Mesenchymal stem cell (in vitro differentiated cells and primary cell): ENCODE data around the gene ZNF428.
A peak's percentile ranks its signal among the peaks of the same experiment; 100 is the strongest.

ENCODE experiments used
- DNase-seq: peaks from one replicate; pipeline ENCODE4 v3.0.0-alpha.2; 2013
- H2AFZ ChIP-seq: one replicate; pipeline ENCODE4 v1.6.1; 2013; ENCODE audit warnings: low read depth, mild to moderate bottlenecking, control low read depth, inconsistent platforms, low read length, moderate library complexity
- H2AK5ac ChIP-seq: 2 replicates; pipeline ENCODE4 v1.6.1; 2013; ENCODE audit warnings: low read length, moderate library complexity, mild to moderate bottlenecking, inconsistent platforms; ENCODE audit not compliant: severe bottlenecking
- H2BK120ac ChIP-seq: one replicate; pipeline ENCODE4 v1.6.1; 2013; ENCODE audit warnings: low read depth, mild to moderate bottlenecking, inconsistent platforms, low read length, moderate library complexity
- H2BK12ac ChIP-seq, 2 experiments: one replicate each; pipeline ENCODE4 v1.6.1; 2013; ENCODE audit warnings: inconsistent platforms in 2 of 2, low read length in 2 of 2, mild to moderate bottlenecking in 2 of 2, moderate library complexity in 2 of 2, control low read depth in 1 of 2
- H2BK15ac ChIP-seq: one replicate; pipeline ENCODE4 v1.6.1; 2013; ENCODE audit warnings: mild to moderate bottlenecking, low read depth, inconsistent platforms; ENCODE audit not compliant: poor library complexity, severe bottlenecking
- H2BK5ac ChIP-seq: 2 replicates; pipeline ENCODE4 v1.6.1; 2013; ENCODE audit warnings: low read depth, mild to moderate bottlenecking, low read length, control low read depth, inconsistent platforms; ENCODE audit not compliant: poor library complexity, severe bottlenecking
- H3K14ac ChIP-seq, 2 experiments: one replicate each; pipeline ENCODE4 v1.6.1; 2013; ENCODE audit warnings: inconsistent platforms in 2 of 2, low read length in 2 of 2, control low read depth in 1 of 2, mild to moderate bottlenecking in 1 of 2, moderate library complexity in 1 of 2
- H3K18ac ChIP-seq, 2 experiments: one replicate each; pipeline ENCODE4 v1.6.1; 2013; ENCODE audit warnings: inconsistent platforms in 2 of 2, low read length in 2 of 2, control low read depth in 1 of 2, low read depth in 1 of 2, mild to moderate bottlenecking in 1 of 2
- H3K23ac ChIP-seq, 2 experiments: one replicate each; pipeline ENCODE4 v1.6.1; 2013; ENCODE audit warnings: inconsistent platforms in 2 of 2, low read length in 2 of 2, mild to moderate bottlenecking in 2 of 2, moderate library complexity in 2 of 2, control low read depth in 1 of 2
- H3K27ac ChIP-seq: 2 replicates; pipeline ENCODE4 v1.5.1; 2013; ENCODE audit warnings: mild to moderate bottlenecking, moderate library complexity, low read length, control low read depth, inconsistent platforms; ENCODE audit not compliant: poor library complexity, severe bottlenecking
- H3K27me3 ChIP-seq, 2 experiments: 2 replicates each; pipeline versions ENCODE4 v1.6.1 to v1.7.0; 2013; ENCODE audit warnings: low read length in 2 of 2, mild to moderate bottlenecking in 2 of 2, moderate library complexity in 2 of 2, control low read depth in 1 of 2, inconsistent platforms in 1 of 2; ENCODE audit not compliant: control insufficient read depth in 1 of 2, insufficient read depth in 1 of 2
- H3K36me3 ChIP-seq, 2 experiments: 2 replicates each; pipeline versions ENCODE4 v1.6.1 to v1.7.0; 2013; ENCODE audit warnings: low read length in 2 of 2, control low read depth in 1 of 2, inconsistent platforms in 1 of 2, low read depth in 1 of 2, mild to moderate bottlenecking in 1 of 2; ENCODE audit not compliant: insufficient read depth in 2 of 2, control insufficient read depth in 1 of 2
- H3K4ac ChIP-seq, 2 experiments: one replicate each; pipeline ENCODE4 v1.6.1; 2013; ENCODE audit warnings: inconsistent platforms in 2 of 2, low read length in 2 of 2, mild to moderate bottlenecking in 2 of 2, moderate library complexity in 2 of 2, control low read depth in 1 of 2, low read depth in 1 of 2
- H3K4me1 ChIP-seq: 2 replicates; pipeline ENCODE4 v1.6.1; 2013; ENCODE audit warnings: low read depth, low read length, control low read depth; ENCODE audit not compliant: control insufficient read depth, insufficient read depth
- H3K4me2 ChIP-seq: 2 replicates; pipeline ENCODE4 v1.6.1; 2013; ENCODE audit warnings: low read length, mild to moderate bottlenecking, inconsistent platforms; ENCODE audit not compliant: poor library complexity, severe bottlenecking
- H3K4me3 ChIP-seq, 2 experiments: 2 replicates each; pipeline versions ENCODE4 v1.5.1 to v1.7.0; 2013; ENCODE audit warnings: low read length in 2 of 2, mild to moderate bottlenecking in 2 of 2, control low read depth in 1 of 2, low read depth in 1 of 2; ENCODE audit not compliant: insufficient read depth in 1 of 2
- H3K79me1 ChIP-seq: replicated peaks from 2 replicates; pipeline ENCODE4 v1.6.1; 2013; ENCODE audit warnings: mild to moderate bottlenecking, control low read depth, low read length, inconsistent platforms; ENCODE audit not compliant: poor library complexity, severe bottlenecking
- H3K9ac ChIP-seq: 2 replicates; pipeline ENCODE4 v1.7.0; 2013; ENCODE audit warnings: mild to moderate bottlenecking, low read length, moderate library complexity
- H3K9me3 ChIP-seq: 2 replicates; pipeline ENCODE4 v1.7.0; 2013; ENCODE audit warnings: mild to moderate bottlenecking, low read length; ENCODE audit not compliant: control insufficient read depth
- H4K8ac ChIP-seq: one replicate; pipeline ENCODE4 v1.6.1; 2013; ENCODE audit warnings: inconsistent platforms, mild to moderate bottlenecking, low read length, moderate library complexity
- H4K91ac ChIP-seq: one replicate; pipeline ENCODE4 v1.6.1; 2013; ENCODE audit warnings: mild to moderate bottlenecking, low read length, inconsistent platforms
- WGBS: methylation state at CpG from one replicate; pipeline ENCODE4 v1.1.7; 2013; ENCODE audit warnings: mixed read lengths; 5-methylcytosine and 5-hydroxymethylcytosine counted together

Gene ZNF428

DNA sequence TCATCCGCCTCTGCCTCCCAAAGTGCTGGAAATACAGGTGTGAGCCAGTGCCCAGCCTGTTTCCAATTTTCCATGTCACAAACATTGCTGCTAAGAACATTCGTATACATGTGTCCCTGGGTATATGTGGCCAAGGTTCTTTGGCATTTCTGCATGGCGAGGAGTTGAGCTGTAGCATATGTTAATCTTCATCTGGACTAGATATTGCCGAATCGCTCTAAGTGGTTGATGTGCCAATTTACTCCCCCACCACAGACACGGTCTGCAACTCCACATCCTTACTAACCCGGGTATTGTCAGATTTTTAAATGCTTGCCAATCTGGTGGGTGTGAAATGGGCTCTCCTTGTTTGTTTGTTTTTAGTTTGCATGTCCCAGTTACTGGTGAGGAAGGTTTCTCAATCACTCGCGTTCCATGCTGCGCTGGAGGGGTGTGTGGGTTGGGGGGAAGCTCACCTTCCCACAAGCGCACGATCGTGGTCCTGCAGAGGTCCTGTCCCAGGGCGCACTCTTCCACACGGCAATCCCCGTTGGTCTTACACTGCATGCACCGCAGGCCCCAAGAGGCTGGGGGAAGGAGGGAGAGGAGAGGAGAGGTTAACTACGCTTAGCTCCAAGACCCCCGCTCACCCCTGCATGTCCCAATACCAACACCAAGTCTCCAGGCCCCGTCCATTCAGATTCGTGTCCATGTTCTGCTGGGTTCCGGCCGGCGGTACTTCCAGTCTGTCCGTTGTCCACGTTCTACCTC is 47.9 kb upstream of the ZNF428 start:
- Histone ChIP-seq H3K14ac (no peak overlapping the region), H3K9me3 (no peaks in the 10 kb centered on the region), H2BK15ac (no peak overlapping the region), H3K36me3 (peaks cover 40 to 56% of the 10 kb centered on the region in 2 experiments), H3K27me3 (no peaks in the 10 kb centered on the region), H3K23ac (peak overlapping the region in 1 of 2 experiments; percentile 3), H2AFZ (no peak overlapping the region), H2AK5ac (peak overlapping the region; percentile 27), H3K27ac (no peak overlapping the region), H3K18ac (peak overlapping the region in 1 of 2 experiments; percentile 37), H4K91ac (no peak overlapping the region), H2BK5ac (no peak overlapping the region), H3K4ac (peak overlapping the region in 1 of 2 experiments; percentile 35), H3K4me2 (no peak overlapping the region), H3K79me1 (peaks cover 21% of the 10 kb centered on the region), H4K8ac (peak overlapping the region; percentile 53), H3K9ac (peak overlapping the region; percentile 84), H3K4me3 (peak overlapping the region; percentile 40 to 87), H3K4me1 (peaks cover 12% of the 10 kb centered on the region), H2BK12ac (no peak overlapping the region), H2BK120ac (no peak overlapping the region)
- WGBS, result 63% methylated on average over 23 of the region's 26 CpGs
- DNase-seq, result no peak

DNA sequence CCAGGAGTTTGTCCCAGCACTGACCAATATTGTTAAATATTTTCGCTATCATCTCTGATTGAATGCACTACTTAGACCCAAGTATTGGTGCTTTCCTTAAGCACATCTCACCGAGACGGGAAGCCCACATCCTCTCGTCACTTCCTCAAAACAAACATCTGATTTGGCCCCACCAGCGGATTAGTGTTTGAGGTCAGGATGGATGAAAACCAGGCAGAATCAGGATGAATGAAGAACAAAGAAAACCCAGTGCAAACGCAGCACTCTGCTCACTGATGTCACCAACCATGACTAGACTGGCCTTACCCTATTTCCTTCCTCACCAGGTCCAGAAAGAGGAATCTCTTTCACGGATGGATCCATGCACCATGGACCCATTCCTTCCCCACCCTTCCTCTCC is 44.6 kb upstream of the ZNF428 start:
- H4K8ac ChIP-seq, result no peak overlapping the region
- H4K91ac ChIP-seq, result no peak overlapping the region
- no peak overlapping the region for H3K23ac ChIP-seq
- H3K36me3 ChIP-seq, result peaks cover 61 to 85% of the 10 kb centered on the region in 2 experiments
- H3K4ac ChIP-seq, result no peak overlapping the region
- WGBS, result 86% methylated on average over 7 of the region's 7 CpGs
- no peak overlapping the region for H2BK5ac ChIP-seq
- no peak overlapping the region for H3K27ac ChIP-seq
- no peak overlapping the region for H2AFZ ChIP-seq
- H2BK15ac ChIP-seq, result no peak overlapping the region
- H3K4me2 ChIP-seq, result no peak overlapping the region
- no peak overlapping the region for H3K14ac ChIP-seq
- H3K9me3 ChIP-seq, result no peaks in the 10 kb centered on the region
- H2AK5ac ChIP-seq, result no peak overlapping the region
- H3K27me3 ChIP-seq, result no peaks in the 10 kb centered on the region
- no peak overlapping the region for H3K9ac ChIP-seq
- H2BK120ac ChIP-seq, result no peak overlapping the region
- H3K18ac ChIP-seq, result no peak overlapping the region
- peaks cover 35% of the 10 kb centered on the region for H3K79me1 ChIP-seq
- no peak overlapping the region for H2BK12ac ChIP-seq
- DNase-seq, result no peak
- peaks cover 9% of the 10 kb centered on the region for H3K4me1 ChIP-seq
- H3K4me3 ChIP-seq, result no peak overlapping the region

DNA sequence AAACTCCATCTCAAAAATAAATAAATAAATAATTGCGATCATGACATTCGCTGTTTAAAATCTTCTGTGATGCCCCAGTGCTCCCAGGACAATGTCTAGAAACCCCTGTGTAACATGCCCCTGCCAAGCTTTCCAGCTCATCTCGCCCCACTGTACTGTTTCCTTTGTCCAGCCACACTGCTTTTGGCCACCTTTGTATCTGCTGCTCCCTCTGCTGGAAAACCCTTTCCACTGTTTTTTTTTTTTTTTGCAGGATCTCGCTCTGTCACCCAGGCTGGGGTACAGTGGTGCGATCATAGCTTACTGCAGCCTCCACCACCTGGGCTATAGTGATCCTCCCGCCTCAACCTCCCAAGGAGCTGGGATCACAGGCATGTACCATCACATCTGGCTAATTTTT is 43.1 kb upstream of the ZNF428 start:
- Histone ChIP-seq H2AK5ac (no peak overlapping the region), H3K9me3 (peaks cover 4% of the 10 kb centered on the region), H3K14ac (no peak overlapping the region), H2AFZ (no peak overlapping the region), H2BK120ac (no peak overlapping the region), H3K4me3 (no peak overlapping the region), H4K8ac (no peak overlapping the region), H3K4me2 (no peak overlapping the region), H3K23ac (no peak overlapping the region), H3K18ac (no peak overlapping the region), H4K91ac (no peak overlapping the region), H3K27ac (no peak overlapping the region), H3K9ac (no peak overlapping the region), H3K79me1 (peaks cover 34% of the 10 kb centered on the region), H3K4ac (no peak overlapping the region), H2BK5ac (no peak overlapping the region), H3K36me3 (peaks cover 68 to 96% of the 10 kb centered on the region in 2 experiments), H3K4me1 (peaks cover 3% of the 10 kb centered on the region), H2BK12ac (no peak overlapping the region), H3K27me3 (no peaks in the 10 kb centered on the region), H2BK15ac (no peak overlapping the region)
- DNase-seq, result peak; percentile 34
- 96% methylated on average over 6 of the region's 6 CpGs for WGBS

DNA sequence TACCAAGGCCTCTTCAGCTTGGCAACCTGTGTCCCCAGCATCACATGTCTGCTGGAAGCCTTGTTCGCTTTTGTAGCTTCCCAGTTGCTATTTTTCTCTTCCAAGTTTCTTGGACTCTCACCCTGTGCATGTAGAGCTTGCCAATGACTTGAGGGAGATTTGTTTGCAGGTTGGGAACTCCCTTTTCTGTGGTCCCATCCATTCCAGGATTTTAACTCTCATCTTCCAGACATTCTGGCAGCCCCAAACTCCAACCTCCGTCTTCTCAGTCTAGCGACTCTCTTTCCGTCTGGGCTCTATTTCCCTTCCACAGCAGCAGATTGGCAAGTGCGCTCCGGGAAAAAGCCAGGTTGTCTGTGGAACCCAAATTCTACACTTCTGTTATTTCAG is 41.5 kb upstream of the ZNF428 start:
- Histone ChIP-seq H3K36me3 (peaks cover 72 to 95% of the 10 kb centered on the region in 2 experiments), H2BK15ac (no peak overlapping the region), H3K27ac (no peak overlapping the region), H2AFZ (no peak overlapping the region), H2AK5ac (no peak overlapping the region), H4K8ac (no peak overlapping the region), H2BK5ac (no peak overlapping the region), H3K27me3 (no peaks in the 10 kb centered on the region), H3K79me1 (peaks cover 42% of the 10 kb centered on the region), H3K23ac (no peak overlapping the region), H3K4me1 (peaks cover 1% of the 10 kb centered on the region), H3K18ac (no peak overlapping the region), H3K4me2 (no peak overlapping the region), H2BK120ac (no peak overlapping the region), H3K4me3 (no peak overlapping the region), H4K91ac (no peak overlapping the region), H3K4ac (no peak overlapping the region), H3K9ac (no peak overlapping the region), H2BK12ac (no peak overlapping the region), H3K9me3 (peaks cover 4% of the 10 kb centered on the region), H3K14ac (no peak overlapping the region)
- no peak for DNase-seq
- over 99% methylated on average over 6 of the region's 6 CpGs for WGBS
